ENCODE results near the gene ZNF417.
A peak's percentile ranks its signal among the peaks of the same experiment; 100 is the strongest.
"Not testable (repeated sequence)": the region's sequence is repeated elsewhere in the genome, so short reads cannot be mapped to it uniquely, and the experiment has no call there.

ZNF417 gene

GRCh38 chr19:57887195-57887941 is 29.0 kb downstream of the ZNF417 start:
- peak overlapping the region; percentile 92 for H3K27ac ChIP-seq (ENCODE audit: low read depth, low read length)
- peak overlapping the region; percentile 94 for H3K4me3 ChIP-seq (ENCODE audit: low read depth, low read length)
- H3K9ac ChIP-seq (ENCODE audit: low read length), result peak overlapping the region; percentile 93
- peaks cover 18% of the 10 kb centered on the region; the same call in 1 of the 2 replicates for H3K9me3 ChIP-seq (ENCODE audit: control insufficient read depth, insufficient read depth, low read depth, low read length)
- H3K4me1 ChIP-seq (ENCODE audit: control insufficient read depth, insufficient read depth, low read length), result peaks cover 7% of the 10 kb centered on the region; the same call in 1 of the 2 replicates
- peaks cover 40% of the 10 kb centered on the region for H3K36me3 ChIP-seq (ENCODE audit: control insufficient read depth, insufficient read depth, low read length)
- H3K27me3 ChIP-seq (ENCODE audit: control insufficient read depth, insufficient read depth, low read length), result no peaks in the 10 kb centered on the region

GRCh38 chr19:57886046-57886445 is 30.3 kb downstream of the ZNF417 start:
- peak overlapping the region; percentile 94 for H3K4me3 ChIP-seq (ENCODE audit: low read depth, low read length)
- peak overlapping the region; percentile 62; the same call in 1 of the 2 replicates for H3K27ac ChIP-seq (ENCODE audit: low read depth, low read length)
- H3K27me3 ChIP-seq (ENCODE audit: control insufficient read depth, insufficient read depth, low read length), result no peaks in the 10 kb centered on the region
- H3K4me1 ChIP-seq (ENCODE audit: control insufficient read depth, insufficient read depth, low read length), result peaks cover 7% of the 10 kb centered on the region; the same call in 1 of the 2 replicates
- H3K9me3 ChIP-seq (ENCODE audit: control insufficient read depth, insufficient read depth, low read depth, low read length), result peaks cover 18% of the 10 kb centered on the region; the same call in 1 of the 2 replicates
- H3K9ac ChIP-seq (ENCODE audit: low read length), result no peak overlapping the region
- H3K36me3 ChIP-seq (ENCODE audit: control insufficient read depth, insufficient read depth, low read length), result peaks cover 40% of the 10 kb centered on the region

- not testable (repeated sequence) for H3K4me3 ChIP-seq (ENCODE audit: low read depth, low read length); H3K27me3 ChIP-seq (ENCODE audit: control insufficient read depth, insufficient read depth, low read length); H3K4me1 ChIP-seq (ENCODE audit: control insufficient read depth, insufficient read depth, low read length); H3K27ac ChIP-seq (ENCODE audit: low read depth, low read length); H3K9ac ChIP-seq (ENCODE audit: low read length)
- Histone ChIP-seq H3K9me3 (ENCODE audit: control insufficient read depth, insufficient read depth, low read depth, low read length) (peaks cover 82% of the 10 kb centered on the region), H3K36me3 (ENCODE audit: control insufficient read depth, insufficient read depth, low read length) (peaks cover 95% of the 10 kb centered on the region)
Measured at GRCh38 chr19:57873883-57874799, 42.3 kb downstream of the ZNF417 start.

GRCh38 chr19:57872450-57872849 is 43.9 kb downstream of the ZNF417 start:
- no peaks in the 10 kb centered on the region for H3K27me3 ChIP-seq (ENCODE audit: control insufficient read depth, insufficient read depth, low read length)
- H3K4me3 ChIP-seq (ENCODE audit: low read depth, low read length), result no peak overlapping the region
- H3K36me3 ChIP-seq (ENCODE audit: control insufficient read depth, insufficient read depth, low read length), result peaks cover 92% of the 10 kb centered on the region
- peaks cover 74% of the 10 kb centered on the region for H3K9me3 ChIP-seq (ENCODE audit: control insufficient read depth, insufficient read depth, low read depth, low read length)
- H3K9ac ChIP-seq (ENCODE audit: low read length), result no peak overlapping the region
- H3K4me1 ChIP-seq (ENCODE audit: control insufficient read depth, insufficient read depth, low read length), result no peaks in the 10 kb centered on the region
- H3K27ac ChIP-seq (ENCODE audit: low read depth, low read length), result no peak overlapping the region

GRCh38 chr19:57870225-57870624 is 46.2 kb downstream of the ZNF417 start:
- no peaks in the 10 kb centered on the region for H3K4me1 ChIP-seq (ENCODE audit: control insufficient read depth, insufficient read depth, low read length)
- H3K9ac ChIP-seq (ENCODE audit: low read length), result no peak overlapping the region
- peaks cover 55% of the 10 kb centered on the region for H3K9me3 ChIP-seq (ENCODE audit: control insufficient read depth, insufficient read depth, low read depth, low read length)
- no peak overlapping the region for H3K27ac ChIP-seq (ENCODE audit: low read depth, low read length)
- H3K36me3 ChIP-seq (ENCODE audit: control insufficient read depth, insufficient read depth, low read length), result peaks cover 90% of the 10 kb centered on the region
- no peak overlapping the region for H3K4me3 ChIP-seq (ENCODE audit: low read depth, low read length)
- H3K27me3 ChIP-seq (ENCODE audit: control insufficient read depth, insufficient read depth, low read length), result no peaks in the 10 kb centered on the region

GRCh38 chr19:57869655-57870054 is 46.7 kb downstream of the ZNF417 start:
- not testable (repeated sequence) for H3K27ac ChIP-seq (ENCODE audit: low read depth, low read length)

GRCh38 chr19:57867868-57868492 is 48.4 kb downstream of the ZNF417 start:
- no peak overlapping the region for H3K27ac ChIP-seq (ENCODE audit: low read depth, low read length)
- peaks cover 87% of the 10 kb centered on the region for H3K36me3 ChIP-seq (ENCODE audit: control insufficient read depth, insufficient read depth, low read length)
- no peaks in the 10 kb centered on the region for H3K4me1 ChIP-seq (ENCODE audit: control insufficient read depth, insufficient read depth, low read length)
- H3K9ac ChIP-seq (ENCODE audit: low read length), result no peak overlapping the region
- no peaks in the 10 kb centered on the region for H3K27me3 ChIP-seq (ENCODE audit: control insufficient read depth, insufficient read depth, low read length)
- peaks cover 35% of the 10 kb centered on the region for H3K9me3 ChIP-seq (ENCODE audit: control insufficient read depth, insufficient read depth, low read depth, low read length)
- no peak overlapping the region for H3K4me3 ChIP-seq (ENCODE audit: low read depth, low read length)

More at GRCh38 chr19:57869655-57870054, 46.7 kb downstream of the ZNF417 start:
- Histone ChIP-seq H3K36me3 (ENCODE audit: control insufficient read depth, insufficient read depth, low read length) (peaks cover 92% of the 10 kb centered on the region), H3K9me3 (ENCODE audit: control insufficient read depth, insufficient read depth, low read depth, low read length) (peaks cover 51% of the 10 kb centered on the region)
- not testable (repeated sequence) for H3K27me3 ChIP-seq (ENCODE audit: control insufficient read depth, insufficient read depth, low read length); H3K4me3 ChIP-seq (ENCODE audit: low read depth, low read length); H3K4me1 ChIP-seq (ENCODE audit: control insufficient read depth, insufficient read depth, low read length); H3K9ac ChIP-seq (ENCODE audit: low read length)
